Ovary (tissue), 3 donors: ENCODE results near the gene RPS6KA6.

Experiments used
- POLR2A ChIP-seq: fragments of 450-650 bp; IDR thresholded peaks from one replicate; pipeline ENCODE4 v1.6.1; 2017; ENCODE audit warnings: antibody characterized with exemption, mild to moderate bottlenecking, moderate library complexity
- TF ChIP-seq, protein P1 (sequence below), 3 donors: fragments of 450-650 bp in 2 of 3; fragments of 200-600 bp in 1 of 3; IDR thresholded peaks; one replicate each; pipeline versions ENCODE4 v1.5.1 to v1.8.0; 2016 to 2022; ENCODE audit warnings: antibody characterized with exemption in 3 of 3, mild to moderate bottlenecking in 1 of 3
- donor health status: DM: no; HTN: no; CAD: no.

DNA sequence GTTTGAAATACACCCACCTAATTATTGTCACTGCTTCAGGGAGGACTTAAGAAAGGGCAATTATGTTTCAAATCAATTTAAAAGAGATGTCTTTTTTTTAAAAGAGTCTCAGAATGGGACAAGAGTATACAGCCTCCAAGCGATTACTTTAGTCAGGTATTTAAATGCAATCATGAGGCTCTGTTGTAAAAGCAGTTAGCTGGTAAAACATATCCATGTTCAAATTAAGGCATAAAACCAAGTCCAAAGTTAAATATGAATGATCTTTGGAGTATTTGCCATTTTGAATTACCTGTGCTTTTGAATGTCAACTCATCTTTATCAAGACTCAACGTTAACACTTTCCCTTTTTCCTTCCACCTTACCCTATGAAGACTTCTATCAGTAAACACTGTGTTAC lies 13.7 kb downstream of the RPS6KA6 start:
- TF ChIP-seq, protein P1, sequence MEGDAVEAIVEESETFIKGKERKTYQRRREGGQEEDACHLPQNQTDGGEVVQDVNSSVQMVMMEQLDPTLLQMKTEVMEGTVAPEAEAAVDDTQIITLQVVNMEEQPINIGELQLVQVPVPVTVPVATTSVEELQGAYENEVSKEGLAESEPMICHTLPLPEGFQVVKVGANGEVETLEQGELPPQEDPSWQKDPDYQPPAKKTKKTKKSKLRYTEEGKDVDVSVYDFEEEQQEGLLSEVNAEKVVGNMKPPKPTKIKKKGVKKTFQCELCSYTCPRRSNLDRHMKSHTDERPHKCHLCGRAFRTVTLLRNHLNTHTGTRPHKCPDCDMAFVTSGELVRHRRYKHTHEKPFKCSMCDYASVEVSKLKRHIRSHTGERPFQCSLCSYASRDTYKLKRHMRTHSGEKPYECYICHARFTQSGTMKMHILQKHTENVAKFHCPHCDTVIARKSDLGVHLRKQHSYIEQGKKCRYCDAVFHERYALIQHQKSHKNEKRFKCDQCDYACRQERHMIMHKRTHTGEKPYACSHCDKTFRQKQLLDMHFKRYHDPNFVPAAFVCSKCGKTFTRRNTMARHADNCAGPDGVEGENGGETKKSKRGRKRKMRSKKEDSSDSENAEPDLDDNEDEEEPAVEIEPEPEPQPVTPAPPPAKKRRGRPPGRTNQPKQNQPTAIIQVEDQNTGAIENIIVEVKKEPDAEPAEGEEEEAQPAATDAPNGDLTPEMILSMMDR (IDR thresholded peaks at IDR 0.05), result no peak
- no peak for TF ChIP-seq POLR2A
